ENCODE measurements around the gene SMPDL3B. TPM values are rescaled to one million over a fixed set of nuclear protein-coding genes. Genes with fewer than 3 reads are reported as not detected.
A peak's percentile ranks its signal among the peaks of the same experiment; 100 is the strongest.

SMPDL3B gene
- total and polyA plus RNA-seq, 8 donors = 10.5 to 15.7 (median 13.9) TPM

DNA sequence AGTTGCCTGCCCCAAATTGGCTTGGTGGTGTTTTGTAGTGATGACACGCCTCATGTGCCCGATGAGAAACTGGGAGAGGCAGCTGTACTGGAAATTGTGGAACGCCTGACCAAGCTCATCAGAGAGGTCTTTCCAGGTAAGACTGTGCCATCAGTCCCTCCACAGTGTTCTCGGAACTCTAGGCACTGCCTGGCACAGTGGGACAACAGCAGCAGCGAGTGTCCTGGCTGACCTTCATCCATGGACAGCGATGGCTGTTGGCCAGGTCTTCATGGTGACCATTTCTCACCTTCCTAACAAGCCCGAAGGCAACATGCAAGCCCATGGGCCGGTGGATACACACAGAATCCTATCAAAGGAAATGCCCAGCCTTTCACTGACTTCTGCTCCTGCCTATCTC is 14.2 kb downstream of the SMPDL3B start:
- intact Hi-C loops (cut with DNase I) = no loop called here

DNA sequence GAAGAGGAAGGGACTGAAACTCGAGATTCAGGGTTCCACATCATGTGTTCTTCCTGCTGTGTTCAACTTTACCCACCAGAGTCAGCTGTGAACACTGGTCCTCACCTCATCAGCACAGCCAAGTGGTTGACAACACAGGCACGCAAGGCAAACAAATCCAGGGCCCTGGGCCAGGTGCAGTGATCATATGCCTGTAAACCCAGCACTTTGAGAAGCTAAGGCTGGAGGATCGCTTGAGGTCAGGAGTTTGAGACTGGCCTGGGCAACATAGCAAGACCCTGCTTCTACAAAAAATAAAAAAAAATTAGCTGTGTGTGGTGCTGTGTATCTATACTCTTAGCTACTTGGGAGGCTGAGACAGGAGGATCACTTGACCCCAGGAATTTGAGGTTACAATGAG is 16.6 kb downstream of the SMPDL3B start:
- DNase-seq (peak in 1 of 4 donors; percentile 28), ATAC-seq (no peak)
- intact Hi-C loops (cut with DNase I) = no loop called here
- Histone ChIP-seq H3K4me1 (no peaks in the 10 kb centered on the region), H3K27me3 (no peaks in the 10 kb centered on the region), H3K36me3 (no peaks in the 10 kb centered on the region), H3K4me3 (no peak overlapping the region), H3K27ac (no peak overlapping the region), H3K9me3 (no peaks in the 10 kb centered on the region)
- TF ChIP-seq, protein P1, sequence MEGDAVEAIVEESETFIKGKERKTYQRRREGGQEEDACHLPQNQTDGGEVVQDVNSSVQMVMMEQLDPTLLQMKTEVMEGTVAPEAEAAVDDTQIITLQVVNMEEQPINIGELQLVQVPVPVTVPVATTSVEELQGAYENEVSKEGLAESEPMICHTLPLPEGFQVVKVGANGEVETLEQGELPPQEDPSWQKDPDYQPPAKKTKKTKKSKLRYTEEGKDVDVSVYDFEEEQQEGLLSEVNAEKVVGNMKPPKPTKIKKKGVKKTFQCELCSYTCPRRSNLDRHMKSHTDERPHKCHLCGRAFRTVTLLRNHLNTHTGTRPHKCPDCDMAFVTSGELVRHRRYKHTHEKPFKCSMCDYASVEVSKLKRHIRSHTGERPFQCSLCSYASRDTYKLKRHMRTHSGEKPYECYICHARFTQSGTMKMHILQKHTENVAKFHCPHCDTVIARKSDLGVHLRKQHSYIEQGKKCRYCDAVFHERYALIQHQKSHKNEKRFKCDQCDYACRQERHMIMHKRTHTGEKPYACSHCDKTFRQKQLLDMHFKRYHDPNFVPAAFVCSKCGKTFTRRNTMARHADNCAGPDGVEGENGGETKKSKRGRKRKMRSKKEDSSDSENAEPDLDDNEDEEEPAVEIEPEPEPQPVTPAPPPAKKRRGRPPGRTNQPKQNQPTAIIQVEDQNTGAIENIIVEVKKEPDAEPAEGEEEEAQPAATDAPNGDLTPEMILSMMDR (IDR thresholded peaks at IDR 0.05) = no peak

More for the DNA sequence above, 14.2 kb downstream of the SMPDL3B start:
- TF ChIP-seq, protein P1 (IDR thresholded peaks at IDR 0.05) = no peak
- H3K4me1 ChIP-seq = peaks cover 0 to 4% of the 10 kb centered on the region in 2 donors
- no peaks in the 10 kb centered on the region for H3K9me3 ChIP-seq
- H3K27me3 ChIP-seq = no peaks in the 10 kb centered on the region
- H3K4me3 ChIP-seq = no peak overlapping the region
- ATAC-seq (no peak), DNase-seq (no peak)
- no peak overlapping the region for H3K27ac ChIP-seq
- H3K36me3 ChIP-seq = no peaks in the 10 kb centered on the region

DNA sequence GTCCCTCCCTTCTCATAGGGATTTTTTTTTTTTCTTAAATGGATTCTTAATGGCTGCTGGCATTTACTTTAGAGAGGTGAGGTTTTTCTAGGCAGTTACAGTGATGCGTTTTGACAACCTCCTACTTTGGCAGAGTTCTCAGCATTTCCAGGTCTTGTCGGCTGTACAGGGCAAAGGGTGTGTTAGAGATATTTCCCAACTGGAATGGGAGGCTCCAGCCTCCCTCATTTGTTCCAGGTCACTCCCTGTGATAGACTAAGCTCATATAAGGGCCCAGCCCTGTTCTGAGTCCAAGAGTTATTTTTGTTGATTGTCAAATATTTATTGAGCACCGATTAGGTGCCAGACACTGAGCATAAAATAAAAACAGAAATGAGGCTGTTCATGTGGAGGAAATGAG is 17.3 kb downstream of the SMPDL3B start:
- TF ChIP-seq, protein P1 (IDR thresholded peaks at IDR 0.05) = no peak
- no peak overlapping the region for H3K27ac ChIP-seq
- no peak overlapping the region for H3K4me3 ChIP-seq
- no peaks in the 10 kb centered on the region for H3K4me1 ChIP-seq
- H3K27me3 ChIP-seq = no peaks in the 10 kb centered on the region
- intact Hi-C loops (cut with DNase I) = no loop called here
- DNase-seq (peak in 1 of 4 donors; percentile 30), ATAC-seq (no peak)
- no peaks in the 10 kb centered on the region for H3K9me3 ChIP-seq
- H3K36me3 ChIP-seq = no peaks in the 10 kb centered on the region

DNA sequence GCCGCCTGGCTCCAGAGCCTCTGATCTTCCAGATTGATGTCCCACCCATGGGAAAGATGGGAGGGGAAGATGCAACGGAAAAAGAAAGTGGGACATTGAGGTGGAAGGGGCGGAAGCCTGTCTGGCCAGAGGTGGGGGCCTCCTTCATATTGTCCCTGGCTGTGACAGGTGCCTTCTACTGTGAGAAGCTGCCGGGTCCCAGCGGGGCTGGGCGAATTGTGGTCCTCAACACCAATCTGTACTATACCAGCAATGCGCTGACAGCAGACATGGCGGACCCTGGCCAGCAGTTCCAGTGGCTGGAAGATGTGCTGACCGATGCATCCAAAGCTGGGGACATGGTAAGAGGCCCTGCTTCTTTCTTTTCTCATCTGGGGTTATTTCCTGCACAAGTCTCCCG is 19.4 kb downstream of the SMPDL3B start:
- Histone ChIP-seq H3K36me3 (no peaks in the 10 kb centered on the region), H3K4me3 (no peak overlapping the region), H3K4me1 (peaks cover 0 to 7% of the 10 kb centered on the region in 2 donors), H3K27me3 (no peaks in the 10 kb centered on the region), H3K27ac (no peak overlapping the region), H3K9me3 (no peaks in the 10 kb centered on the region)
- intact Hi-C loops (cut with DNase I) = no loop called here
- TF ChIP-seq, protein P1 (IDR thresholded peaks at IDR 0.05) = no peak
- no peak for ATAC-seq
- no peak for DNase-seq

DNA sequence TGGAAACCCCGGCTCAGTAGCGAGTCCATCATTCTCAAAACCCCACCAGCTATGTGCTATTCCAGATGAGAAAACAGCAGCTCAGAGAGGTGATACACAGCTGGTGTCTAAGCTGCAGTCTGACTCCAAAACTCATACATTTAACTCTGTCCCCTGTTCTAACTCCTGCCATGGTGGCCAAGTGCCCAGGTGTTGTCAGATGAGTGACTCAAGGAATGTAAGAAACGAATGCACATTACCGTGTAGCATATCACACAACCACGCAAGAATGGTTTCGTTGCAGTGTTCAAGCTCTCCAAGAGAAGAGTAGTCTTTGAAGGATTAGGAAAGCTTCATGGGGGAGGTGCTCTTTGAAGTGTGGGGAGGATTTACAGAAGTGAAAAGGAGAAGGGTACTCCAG is 20.3 kb downstream of the SMPDL3B start:
- Histone ChIP-seq H3K4me3 (no peak overlapping the region), H3K27me3 (no peaks in the 10 kb centered on the region), H3K36me3 (no peaks in the 10 kb centered on the region), H3K9me3 (no peaks in the 10 kb centered on the region), H3K27ac (no peak overlapping the region), H3K4me1 (peaks cover 0 to 9% of the 10 kb centered on the region in 2 donors)
- TF ChIP-seq, protein P1 (IDR thresholded peaks at IDR 0.05) = no peak
- no peak for ATAC-seq
- DNase-seq = no peak
- intact Hi-C loops (cut with DNase I) = no loop called here

Measured in left lung (tissue), 10 donors.